Neural cell (in vitro differentiated cells): Measurements from ENCODE around the gene CHD6.

Source experiments
- CTCF ChIP-seq: fragments of 450-650 bp; IDR thresholded peaks from 2 replicates; pipeline ENCODE4 v1.5.1; 2014; ENCODE audit warnings: antibody characterized with exemption, mild to moderate bottlenecking, moderate library complexity; ENCODE audit not compliant: poor library complexity, severe bottlenecking
- EP300 ChIP-seq: fragments of 450-650 bp; conservative IDR thresholded peaks from 2 replicates; pipeline ENCODE4 v1.6.1; 2014; ENCODE audit warnings: antibody characterized with exemption, mild to moderate bottlenecking, moderate library complexity; ENCODE audit not compliant: poor library complexity, severe bottlenecking
- EZH2 ChIP-seq: fragments of 200-600, 300-800 bp; shearing (Covaris generic), sonication (generic); IDR thresholded peaks from 2 replicates; pipeline ENCODE4 v1.6.1; 2014; ENCODE audit warnings: antibody characterized with exemption, low read length, borderline replicate concordance, mild to moderate bottlenecking; ENCODE audit not compliant: insufficient read depth, poor library complexity, severe bottlenecking
- REST ChIP-seq: IDR thresholded peaks from 2 replicates; pipeline ENCODE4 v1.6.1; 2012; ENCODE audit warnings: borderline replicate concordance
- SMC3 ChIP-seq: fragments of 450-650 bp; conservative IDR thresholded peaks from 2 replicates; pipeline ENCODE4 v1.6.1; 2014; ENCODE audit warnings: antibody characterized with exemption, mild to moderate bottlenecking, moderate library complexity; ENCODE audit not compliant: poor library complexity

DNA sequence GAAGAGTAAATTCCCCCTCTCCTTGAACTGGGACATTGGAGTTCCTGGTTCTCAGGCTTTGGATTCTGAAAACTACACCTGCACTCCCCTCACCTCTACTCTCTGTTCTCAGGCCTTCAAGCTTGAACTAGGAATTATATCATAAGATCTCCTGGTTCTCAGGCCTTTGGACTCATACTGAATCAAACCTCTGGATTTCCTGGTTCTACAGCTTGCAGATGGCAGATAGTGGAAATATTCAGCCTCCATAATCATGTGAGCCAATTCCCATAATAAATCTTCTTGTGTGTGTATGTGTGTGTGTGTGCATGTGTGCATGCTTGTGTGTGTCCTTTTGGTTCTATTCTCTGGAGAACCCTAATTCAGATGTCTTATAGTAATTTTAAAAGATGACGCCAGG is 12.7 kb upstream of the CHD6 start:
- TF ChIP-seq CTCF = no peak
- no peak for TF ChIP-seq EZH2
- no peak for TF ChIP-seq EP300
- TF ChIP-seq SMC3 = no peak
- no peak for TF ChIP-seq REST
